B cell (primary cell): Measurements from ENCODE around the gene STX11. TPM values are rescaled to one million over a fixed set of nuclear protein-coding genes. Genes with fewer than 3 reads are reported as not detected.
A peak's percentile ranks its signal among the peaks of the same experiment; 100 is the strongest.

Source experiments
- ATAC-seq: fragments of 200-7000 bp; cut with Tn5 transposase; one replicate; pipeline ENCODE4 v1.10.0; 2021; ENCODE audit warnings: low read depth, mild to moderate bottlenecking, moderate number of reproducible peaks, moderate library complexity
- CTCF ChIA-PET: fragments of 350-600 bp; sonication (Branson Sonifier 250); formaldehyde crosslinking; loops from one replicate; lab custom pipeline; 2021; ENCODE audit warnings: antibody characterized with exemption, inconsistent platforms; lab: Charles Lee
- POLR2A ChIA-PET: fragments of 350-600 bp; sonication (Branson Sonifier 250); formaldehyde crosslinking; loops from one replicate; lab custom pipeline; 2021; ENCODE audit warnings: antibody characterized with exemption; lab: Charles Lee
- DNase-seq: peaks from one replicate; pipeline ENCODE4 v3.0.0; 2013
- H2AFZ ChIP-seq: 2 replicates; pipeline ENCODE4 v1.6.1; 2012; ENCODE audit warnings: mild to moderate bottlenecking, low read depth, low read length; ENCODE audit not compliant: insufficient read depth, poor library complexity, severe bottlenecking
- H3K27ac ChIP-seq, 2 donors: 1 replicate in 1 of 2; 2 replicates in 1 of 2; pipeline ENCODE4 v1.5.1; 2012 to 2013; ENCODE audit warnings: low read length in 2 of 2, mild to moderate bottlenecking in 2 of 2, moderate library complexity in 1 of 2
- H3K27me3 ChIP-seq, 4 experiments: fragments of 200-600 bp in 1 of 4; sonication (generic) in 1 of 4; replicated peaks in 1 of 4; 1 replicate in 2 of 4; 2 replicates in 2 of 4; pipeline versions ENCODE4 v1.6.1 to v1.7.0; 2013 to 2016; ENCODE audit warnings: low read length in 3 of 4, mild to moderate bottlenecking in 2 of 4, mixed read lengths in 1 of 4, moderate library complexity in 1 of 4; ENCODE audit not compliant: insufficient read depth in 4 of 4, control insufficient read depth in 3 of 4; ENCODE audit errors: control extremely low read depth in 1 of 4
- H3K36me3 ChIP-seq, 2 experiments: replicated peaks in 1 of 2; 1 replicate in 1 of 2; 2 replicates in 1 of 2; pipeline versions ENCODE4 v1.6.1 to v1.7.1; 2013; ENCODE audit warnings: low read length in 1 of 2; ENCODE audit not compliant: insufficient read depth in 2 of 2, control insufficient read depth in 1 of 2; ENCODE audit errors: control extremely low read depth in 1 of 2, extremely low read depth in 1 of 2
- H3K4me1 ChIP-seq, 2 donors: fragments of 200-600 bp in 1 of 2; sonication (generic) in 1 of 2; 1 replicate in 1 of 2; 2 replicates in 1 of 2; pipeline versions ENCODE4 v1.5.1 to v1.6.1; 2013 to 2017; ENCODE audit warnings: low read length in 2 of 2; ENCODE audit not compliant: control insufficient read depth in 2 of 2, insufficient read depth in 2 of 2
- H3K4me2 ChIP-seq: replicated peaks from 2 replicates; pipeline ENCODE3; 2012; ENCODE audit warnings: mild to moderate bottlenecking, low read depth, low read length; ENCODE audit not compliant: poor library complexity, severe bottlenecking
- H3K4me3 ChIP-seq, 5 experiments: fragments of 200-600 bp in 1 of 5; sonication (generic) in 1 of 5; 1 replicate in 3 of 5; 2 replicates in 2 of 5; pipeline versions ENCODE4 v1.5.1 to v1.7.0; 2011 to 2016; ENCODE audit warnings: low read length in 4 of 5, mild to moderate bottlenecking in 4 of 5, low read depth in 2 of 5, control low read depth in 1 of 5, moderate library complexity in 1 of 5; ENCODE audit not compliant: insufficient read depth in 1 of 5; ENCODE audit errors: control extremely low read depth in 1 of 5, extremely low read depth in 1 of 5
- H3K79me2 ChIP-seq: fragments of 200-600 bp; sonication (generic); one replicate; pipeline ENCODE4 v1.6.0; 2016; ENCODE audit warnings: low read length; ENCODE audit not compliant: control insufficient read depth, insufficient read depth
- H3K9ac ChIP-seq: fragments of 200-600 bp; sonication (generic); 2 replicates; pipeline ENCODE4 v1.6.1; 2017; ENCODE audit warnings: mild to moderate bottlenecking, low read length, moderate library complexity
- H3K9me3 ChIP-seq, 3 donors: one replicate each; pipeline versions ENCODE4 v1.6.1 to v1.7.1; 2013; ENCODE audit warnings: low read length in 2 of 3; ENCODE audit not compliant: control insufficient read depth in 2 of 3, insufficient read depth in 1 of 3; ENCODE audit errors: control extremely low read depth in 1 of 3
- H4K20me1 ChIP-seq: 2 replicates; pipeline ENCODE4 v1.6.0; 2012; ENCODE audit warnings: mild to moderate bottlenecking, low read length; ENCODE audit not compliant: insufficient read depth, control insufficient read depth, poor library complexity, severe bottlenecking
- H3K27ac Mint-ChIP-seq: one replicate; pipeline ENCODE4 v1.8.0; 2021; ENCODE audit warnings: mixed read lengths
- H3K27me3 Mint-ChIP-seq: one replicate; pipeline ENCODE4 v1.8.0; 2021; ENCODE audit warnings: mixed read lengths
- H3K4me1 Mint-ChIP-seq: one replicate; pipeline ENCODE4 v1.8.0; 2021; ENCODE audit warnings: mixed read lengths
- H3K4me3 Mint-ChIP-seq: one replicate; pipeline ENCODE4 v1.8.0; 2021; ENCODE audit warnings: mixed read lengths
- H3K9me3 Mint-ChIP-seq: one replicate; pipeline ENCODE4 v1.8.0; 2022; ENCODE audit warnings: mixed read lengths; ENCODE audit not compliant: insufficient read depth
- CTCF ChIP-seq: fragments of 200-600 bp; IDR thresholded peaks from one replicate; pipeline ENCODE4 v1.8.0; 2022; ENCODE audit warnings: antibody characterized with exemption, mild to moderate bottlenecking
- EZH2 ChIP-seq: IDR thresholded peaks from 2 replicates; pipeline ENCODE4 v1.6.1; 2012; ENCODE audit warnings: borderline replicate concordance, low read depth, mild to moderate bottlenecking, moderate library complexity, low read length; ENCODE audit not compliant: insufficient read depth, poor library complexity, severe bottlenecking
- WGBS: methylation state at CpG from one replicate; pipeline ENCODE4 v1.1.5; 2013; ENCODE audit warnings: missing lambda C conversion rate; ENCODE audit not compliant: insufficient coverage; 5-methylcytosine and 5-hydroxymethylcytosine counted together
- intact Hi-C: fragments of 100-400 bp; cut with micrococcal nuclease; formaldehyde crosslinking; loops from one replicate; pipeline ENCODE4 v1.10.0; 2022
- polyA plus RNA-seq: library from polyadenylated mRNA; depleted of rRNA; stranded (reverse); fragments of >200 nt; gene quantifications from 2 replicates; pipeline ENCODE4 v1.2.3, GENCODE V29; 2012
- total RNA-seq, 2 donors: library from RNA; stranded (reverse); fragments of 120-200 nt in 1 of 2; gene quantifications; 1 replicate in 1 of 2; 2 replicates in 1 of 2; pipeline versions ENCODE4 v1.2.3 to v1.2.4, GENCODE V29; 2013 to 2022

Gene STX11
- total and polyA plus RNA-seq, 2 donors (not counting 1 experiment from before 2014, with no cell fraction given) = 10.3 to 14.6 TPM

GRCh38 chr6:144104898-144105487 lies 45.3 kb upstream of the STX11 start:
- no peak overlapping the region for H3K27ac ChIP-seq
- CTCF ChIA-PET = interaction anchor here (0.6 to 5.4 kb wide), 18 partner anchors 9 to 386 kb away, joined by 3 to 98 read pairs (median 4); partner anchors contain the start of gene SF3B5
- no peaks in the 10 kb centered on the region for H3K79me2 ChIP-seq
- no peak overlapping the region for H3K9ac ChIP-seq
- no peaks in the 10 kb centered on the region for H3K9me3 ChIP-seq
- H2AFZ ChIP-seq = no peak overlapping the region
- Mint-ChIP-seq H3K27ac (no peak overlapping the region), H3K4me3 (no peak overlapping the region), H3K9me3 (no peaks in the 10 kb centered on the region), H3K27me3 (no peaks in the 10 kb centered on the region), H3K4me1 (no peaks in the 10 kb centered on the region)
- POLR2A ChIA-PET = no interaction called here
- H3K4me3 ChIP-seq = no peak overlapping the region
- H3K36me3 ChIP-seq = no peaks in the 10 kb centered on the region
- TF ChIP-seq CTCF = peak; percentile 84
- TF ChIP-seq EZH2 = no peak
- intact Hi-C loops = loop anchor here (1.0 to 10.0 kb wide), 6 partner anchors 46 to 1110 kb away; partner anchors contain the start of genes STX11 and UTRN
- no peaks in the 10 kb centered on the region for H3K4me1 ChIP-seq
- ATAC-seq (peak; percentile 80), DNase-seq (peak; percentile 81)
- H4K20me1 ChIP-seq = no peaks in the 10 kb centered on the region
- no peak overlapping the region for H3K4me2 ChIP-seq
- 0% methylated on average over 1 of the region's 2 CpGs for WGBS
- no peaks in the 10 kb centered on the region for H3K27me3 ChIP-seq

GRCh38 chr6:144106206-144106605 lies 44.1 kb upstream of the STX11 start:
- H3K9ac ChIP-seq = no peak overlapping the region
- TF ChIP-seq CTCF (no peak), EZH2 (no peak)
- no peaks in the 10 kb centered on the region for H3K79me2 ChIP-seq
- no peak for DNase-seq
- no peaks in the 10 kb centered on the region for H3K9me3 ChIP-seq
- Mint-ChIP-seq H3K9me3 (no peaks in the 10 kb centered on the region), H3K4me1 (no peaks in the 10 kb centered on the region), H3K27me3 (no peaks in the 10 kb centered on the region), H3K27ac (no peak overlapping the region), H3K4me3 (no peak overlapping the region)
- no peak for ATAC-seq
- H3K27me3 ChIP-seq = no peaks in the 10 kb centered on the region
- no peaks in the 10 kb centered on the region for H3K36me3 ChIP-seq
- no peak overlapping the region for H3K4me2 ChIP-seq
- POLR2A ChIA-PET = no interaction called here
- intact Hi-C loops = loop anchor here (5.0 to 10.0 kb wide), 2 partner anchors 181 to 1109 kb away; partner anchors contain the start of gene UTRN
- no peak overlapping the region for H2AFZ ChIP-seq
- WGBS = 100% methylated on average over 1 of the region's 1 CpG
- no peak overlapping the region for H3K27ac ChIP-seq
- no peak overlapping the region for H3K4me3 ChIP-seq
- no peaks in the 10 kb centered on the region for H4K20me1 ChIP-seq
- no peaks in the 10 kb centered on the region for H3K4me1 ChIP-seq
- CTCF ChIA-PET = interaction anchor here (0.6 to 5.4 kb wide), 7 partner anchors 18 to 382 kb away, joined by 3 to 98 read pairs (median 7); no protein-coding TSS in a partner anchor
